CD4-positive, alpha-beta T cell treated with Interferon gamma for 1 hour (primary cell): ENCODE data around the gene IFNA6.
A peak's percentile ranks its signal among the peaks of the same experiment; 100 is the strongest.

Experiments
- DNase-seq: peaks from one replicate; pipeline ENCODE4 v3.0.0-alpha.2; 2020

Gene IFNA6

GRCh38 chr9:21326526-21327139 lies 24.1 kb downstream of the IFNA6 start:
- no peak for DNase-seq

- no peak for DNase-seq
Measured at GRCh38 chr9:21324047-21324446, 26.6 kb downstream of the IFNA6 start.

- DNase-seq = no peak
Measured at GRCh38 chr9:21322911-21323461, 27.7 kb downstream of the IFNA6 start.

GRCh38 chr9:21320465-21320864 lies 30.2 kb downstream of the IFNA6 start:
- DNase-seq = no peak

- peak; percentile 3 for DNase-seq
Measured at GRCh38 chr9:21317956-21318923, 32.4 kb downstream of the IFNA6 start.

- no peak for DNase-seq
Measured at GRCh38 chr9:21316860-21317259, 33.8 kb downstream of the IFNA6 start.

GRCh38 chr9:21316032-21316842 lies 34.5 kb downstream of the IFNA6 start:
- DNase-seq = no peak

- no peak for DNase-seq
Measured at GRCh38 chr9:21314152-21314551, 36.5 kb downstream of the IFNA6 start.

GRCh38 chr9:21311889-21312288 lies 38.8 kb downstream of the IFNA6 start:
- no peak for DNase-seq

- DNase-seq = no peak
Measured at GRCh38 chr9:21305213-21305612, 45.5 kb downstream of the IFNA6 start, which contains the start of gene IFNA5. Gene IFNA5 (minus strand): TSS chr9:21305313. CDS start chr9:21305256, 57 bp downstream.
